Amniotic stem cell (primary cell): ENCODE measurements around the gene NGRN.
A peak's percentile ranks its signal among the peaks of the same experiment; 100 is the strongest.

Source experiments
- DNase-seq: peaks from one replicate; lab custom pipeline; 2025; lab: John Stamatoyannopoulos, UW

The NGRN gene

GRCh38 chr15:90265271-90266060 lies at the start of gene NGRN:
Gene NGRN, plus strand, starts transcription at chr15:90265672. Its CDS starts 41 bp downstream, at chr15:90265713.
- DNase-seq: peak; percentile 78

GRCh38 chr15:90217671-90218394 lies 47.6 kb upstream of the NGRN start:
- DNase-seq: no peak

GRCh38 chr15:90219421-90220141 lies 45.9 kb upstream of the NGRN start:
- no peak for DNase-seq

- DNase-seq: peak; percentile 26
Observed at GRCh38 chr15:90221246-90221900, 44.1 kb upstream of the NGRN start.

GRCh38 chr15:90222547-90222946 lies 42.9 kb upstream of the NGRN start:
- DNase-seq: no peak

GRCh38 chr15:90223441-90224165 lies 41.9 kb upstream of the NGRN start:
- no peak for DNase-seq

GRCh38 chr15:90225047-90225446 lies 40.4 kb upstream of the NGRN start:
- DNase-seq: no peak

- no peak for DNase-seq
Observed at GRCh38 chr15:90225504-90226234, 39.8 kb upstream of the NGRN start.

GRCh38 chr15:90227336-90227735 lies 38.1 kb upstream of the NGRN start:
- DNase-seq: no peak

- no peak for DNase-seq
Observed at GRCh38 chr15:90227816-90228772, 37.4 kb upstream of the NGRN start.

- DNase-seq: no peak
Observed at GRCh38 chr15:90228960-90229359, 36.5 kb upstream of the NGRN start.

GRCh38 chr15:90230071-90230494 lies 35.4 kb upstream of the NGRN start:
- DNase-seq: no peak

- DNase-seq: no peak
Observed at GRCh38 chr15:90230610-90231009, 34.9 kb upstream of the NGRN start.

- no peak for DNase-seq
Observed at GRCh38 chr15:90231028-90232017, 34.1 kb upstream of the NGRN start.

GRCh38 chr15:90232196-90232595 lies 33.3 kb upstream of the NGRN start:
- no peak for DNase-seq

GRCh38 chr15:90232941-90233386 lies 32.5 kb upstream of the NGRN start:
- DNase-seq: peak; percentile 32

- DNase-seq: peak; percentile 91
Observed at GRCh38 chr15:90233387-90234095, 31.9 kb upstream of the NGRN start, which contains the start of gene CIB1. Gene CIB1, minus strand, starts transcription at chr15:90233941. Its CDS starts 56 bp downstream, at chr15:90233885.
